HG02763 (cell line): ENCODE results near the gene B4GALT7.

Experiments
- ATAC-seq: cut with Tn5 transposase; IDR thresholded peaks from one replicate; pipeline ENCODE4 v1.9.1; 2021; ENCODE audit warnings: mild to moderate bottlenecking, moderate library complexity; ENCODE audit not compliant: unreplicated experiment

The B4GALT7 gene

GRCh38 chr5:177593511-177593910 lies 6.4 kb upstream of the B4GALT7 start:
- no peak for ATAC-seq

DNA sequence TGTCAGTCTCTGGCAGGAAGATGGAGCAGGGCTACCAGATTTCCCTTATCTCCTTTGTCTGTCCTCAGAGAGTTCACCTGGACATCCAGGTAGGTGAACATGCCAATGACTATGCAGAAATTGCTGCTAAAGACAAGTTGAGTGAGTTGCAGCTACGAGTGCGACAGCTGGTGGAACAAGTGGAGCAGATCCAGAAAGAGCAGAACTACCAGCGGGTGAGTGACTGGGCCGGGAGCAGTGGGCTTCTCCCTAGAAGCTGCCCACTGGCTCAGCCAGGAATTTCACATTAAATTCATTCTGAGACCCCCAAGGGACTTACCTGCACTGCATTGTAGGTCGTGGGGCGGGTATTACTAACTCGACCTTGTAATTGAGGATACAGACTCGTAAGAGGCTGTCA lies 5.9 kb upstream of the B4GALT7 start:
- ATAC-seq = no peak

DNA sequence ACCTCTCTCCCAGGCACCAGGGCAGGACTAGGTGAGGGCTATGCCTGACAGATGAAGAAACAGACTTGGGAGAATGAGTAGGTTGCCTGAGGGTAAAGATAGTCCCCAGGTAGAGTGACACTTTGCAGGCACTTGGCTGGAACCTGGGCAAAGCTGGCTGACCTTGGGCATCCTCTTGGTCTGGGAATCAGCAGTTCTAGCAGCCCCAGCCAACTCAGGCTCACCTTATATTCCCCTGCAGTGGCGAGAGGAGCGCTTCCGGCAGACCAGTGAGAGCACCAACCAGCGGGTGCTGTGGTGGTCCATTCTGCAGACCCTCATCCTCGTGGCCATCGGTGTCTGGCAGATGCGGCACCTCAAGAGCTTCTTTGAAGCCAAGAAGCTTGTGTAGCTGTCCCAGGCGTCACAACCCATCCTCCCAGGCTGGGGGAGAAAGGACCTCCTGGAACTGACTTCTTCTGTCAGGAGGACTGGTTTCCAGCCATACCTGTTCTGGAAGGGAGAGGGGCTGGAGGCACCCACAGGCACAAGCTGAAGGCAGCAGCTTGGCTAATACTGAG lies 4.8 kb upstream of the B4GALT7 start:
- ATAC-seq = no peak

DNA sequence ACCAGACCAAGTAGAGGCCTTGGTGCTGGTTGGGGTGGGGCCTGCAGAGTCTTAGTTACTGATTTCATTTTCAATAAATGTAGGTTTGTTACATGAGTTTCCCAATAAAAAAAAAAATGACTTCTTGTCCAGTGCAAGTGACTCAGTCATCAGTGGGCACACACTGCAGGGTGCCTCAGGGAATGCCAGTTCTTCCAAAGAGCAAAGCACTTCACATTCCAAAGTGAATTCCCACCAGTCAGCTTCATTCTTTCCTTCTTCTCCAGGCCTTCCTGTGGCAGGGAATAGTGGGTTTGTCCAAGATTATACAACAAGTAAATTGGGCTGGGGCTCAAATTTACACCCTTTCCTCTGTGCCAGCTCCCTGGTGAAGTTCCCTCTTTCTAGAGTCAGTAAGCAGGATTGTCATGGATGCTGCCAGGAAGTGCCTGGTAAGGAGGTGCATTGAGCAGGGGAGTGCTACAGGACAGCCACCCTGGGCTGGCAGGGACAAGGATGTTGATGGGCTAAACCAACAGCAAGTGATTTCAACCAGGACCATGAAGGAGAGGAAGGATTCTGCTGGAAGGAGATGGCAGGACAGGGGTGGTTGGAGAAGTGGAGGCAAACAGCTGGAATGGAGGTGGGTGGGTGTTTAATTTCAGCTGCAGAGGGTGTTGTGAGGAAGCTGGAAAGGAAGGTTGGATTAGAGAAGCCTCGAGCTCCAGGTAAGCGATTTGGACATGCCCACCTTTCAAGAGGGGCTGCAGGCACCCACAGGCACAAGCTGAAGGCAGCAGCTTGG lies 3.7 kb upstream of the B4GALT7 start:
- ATAC-seq = no peak

GRCh38 chr5:177596775-177597238 lies 3.1 kb upstream of the B4GALT7 start:
- ATAC-seq = no peak

GRCh38 chr5:177598477-177598876 lies 1.5 kb upstream of the B4GALT7 start:
- no peak for ATAC-seq

DNA sequence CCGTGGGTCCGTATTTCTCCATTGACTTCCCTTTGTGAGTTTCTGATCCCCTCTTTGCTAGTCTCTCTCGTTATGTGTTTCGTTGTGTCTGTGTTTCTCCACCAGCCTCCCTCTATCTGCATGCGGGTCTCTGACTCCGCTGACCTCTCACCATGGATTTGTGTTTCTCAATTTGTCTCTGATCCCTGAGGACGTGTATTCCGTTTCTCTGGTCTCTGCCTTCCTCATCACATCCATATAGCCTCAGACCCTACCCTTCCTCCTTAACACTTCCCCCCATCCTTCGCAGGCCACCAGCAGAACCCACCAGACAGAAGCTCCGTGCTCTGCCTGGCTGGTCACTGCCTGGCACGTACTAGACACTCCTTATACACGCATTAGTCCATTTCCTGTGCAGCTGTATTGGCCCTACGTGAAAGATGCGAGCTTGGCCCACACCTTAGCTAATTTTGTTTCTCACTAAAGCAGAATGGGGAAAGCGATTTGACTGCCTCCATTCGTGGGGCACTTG lies 631 bp downstream of the B4GALT7 start:
- ATAC-seq = no peak

GRCh38 chr5:177601126-177601525 lies 1.2 kb downstream of the B4GALT7 start:
- no peak for ATAC-seq

GRCh38 chr5:177601577-177602457 lies 1.9 kb downstream of the B4GALT7 start:
- ATAC-seq = no peak

- no peak for ATAC-seq
Observed at GRCh38 chr5:177602458-177602830, 2.5 kb downstream of the B4GALT7 start.

DNA sequence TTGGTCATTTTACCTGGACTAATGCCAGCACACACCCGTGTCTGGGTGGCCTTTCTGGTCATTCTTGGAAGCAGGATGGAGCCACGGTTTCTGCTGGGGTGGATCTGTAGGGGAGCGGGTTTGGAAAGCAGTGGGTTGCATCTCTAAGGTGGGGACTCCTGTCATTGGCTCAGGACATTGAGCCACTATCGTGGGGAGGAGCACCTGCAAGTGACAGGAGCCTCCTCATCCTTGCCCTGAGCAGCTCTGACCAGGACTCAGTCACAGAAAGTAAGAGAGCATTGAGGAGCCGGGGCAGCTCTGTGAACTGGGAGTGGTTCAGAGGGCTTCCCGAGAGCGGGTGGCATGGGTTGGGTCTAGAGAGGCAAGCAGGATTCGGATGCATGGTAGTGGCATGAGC lies 3.7 kb downstream of the B4GALT7 start:
- ATAC-seq = no peak

- no peak for ATAC-seq
Observed at GRCh38 chr5:177604116-177604521, 4.2 kb downstream of the B4GALT7 start.

DNA sequence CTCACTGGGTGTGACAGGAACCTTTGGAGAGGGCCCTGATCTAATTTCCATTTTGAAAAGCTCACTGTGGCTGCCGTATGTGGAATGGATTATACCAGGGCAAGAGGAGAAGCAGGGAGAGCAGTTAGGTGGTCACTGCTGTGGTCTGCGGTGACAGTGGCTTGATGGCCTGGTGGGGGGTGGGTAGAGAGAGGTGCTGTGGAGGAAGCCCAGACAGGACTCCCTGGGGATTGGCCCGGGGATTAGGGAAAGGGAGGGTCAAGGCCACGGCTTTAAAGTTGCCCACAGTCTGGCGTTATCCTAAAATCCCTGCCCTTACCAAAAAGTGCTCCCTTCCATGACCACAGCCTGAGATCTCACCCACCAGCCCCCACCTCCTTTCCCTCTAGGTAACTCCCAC lies 4.7 kb downstream of the B4GALT7 start:
- ATAC-seq = no peak

GRCh38 chr5:177605078-177605477 lies 5.1 kb downstream of the B4GALT7 start:
- ATAC-seq = no peak

GRCh38 chr5:177605667-177606066 lies 5.7 kb downstream of the B4GALT7 start:
- no peak for ATAC-seq

DNA sequence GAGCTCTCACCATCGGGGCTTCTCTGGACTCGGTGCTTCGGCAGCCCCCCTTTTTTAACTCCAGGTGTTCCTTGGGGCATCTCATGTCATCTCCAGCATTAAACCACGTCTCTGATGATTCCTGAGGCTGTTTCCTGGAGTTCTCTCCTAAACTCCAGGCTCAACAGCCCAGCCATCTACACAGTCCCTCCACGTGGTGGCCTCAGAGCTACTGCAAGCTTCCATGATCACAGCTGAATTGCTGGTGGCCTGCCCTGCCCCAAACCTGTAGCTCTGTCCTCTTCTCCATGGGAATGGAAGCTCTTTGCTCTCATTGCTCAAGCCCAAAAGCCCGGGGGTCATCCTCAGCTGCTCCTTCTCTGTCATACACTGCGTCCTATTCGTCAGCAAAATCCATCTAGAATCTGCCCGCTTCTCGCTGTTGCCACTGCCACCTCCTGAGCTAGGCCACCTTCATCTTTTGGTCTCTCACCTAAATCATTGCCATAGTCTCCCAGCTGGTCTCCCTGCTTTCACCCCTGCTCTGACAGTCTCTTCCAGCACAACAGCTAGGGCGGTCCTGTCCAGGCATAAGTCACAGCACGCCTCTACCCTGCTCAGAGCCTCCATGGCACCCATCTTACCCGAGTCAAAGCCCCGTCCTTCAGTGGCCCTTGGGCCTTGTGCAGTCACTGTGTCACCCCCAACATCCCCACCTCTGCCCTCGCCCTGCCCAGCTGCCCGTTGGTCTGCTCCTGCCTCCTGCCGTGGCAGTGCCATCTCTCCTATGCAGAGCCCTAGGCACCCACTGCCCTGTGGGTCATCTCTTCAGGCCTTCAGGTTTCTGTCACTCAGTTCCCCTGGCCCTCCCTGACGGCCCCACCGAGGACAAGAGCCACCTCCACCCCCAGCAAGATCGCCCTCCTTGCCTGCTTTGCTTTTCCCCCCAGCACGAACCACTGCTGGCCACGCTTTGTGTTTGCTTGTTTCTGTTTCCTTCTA lies 6.4 kb downstream of the B4GALT7 start:
- ATAC-seq = no peak

DNA sequence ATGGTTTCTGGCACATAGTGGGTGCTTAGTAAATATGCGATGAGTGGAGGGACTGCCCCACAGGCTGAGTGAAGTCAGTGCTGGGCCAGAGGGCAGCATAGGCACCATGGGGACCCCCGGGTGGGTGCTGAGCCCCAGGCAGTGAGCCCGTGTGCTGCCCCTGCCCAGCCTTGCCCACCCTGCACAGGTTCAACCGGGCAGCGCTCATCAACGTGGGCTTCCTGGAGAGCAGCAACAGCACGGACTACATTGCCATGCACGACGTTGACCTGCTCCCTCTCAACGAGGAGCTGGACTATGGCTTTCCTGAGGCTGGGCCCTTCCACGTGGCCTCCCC lies 7.2 kb downstream of the B4GALT7 start:
- no peak for ATAC-seq

GRCh38 chr5:177607452-177608192 lies 7.7 kb downstream of the B4GALT7 start:
- no peak for ATAC-seq

- no peak for ATAC-seq
Observed at GRCh38 chr5:177608243-177609075, 8.5 kb downstream of the B4GALT7 start.
